K562 (cell line): Measurements from ENCODE around the gene CDK5R1. TPM values are rescaled to one million over a fixed set of nuclear protein-coding genes. Genes with fewer than 3 reads are reported as not detected.
A peak's percentile ranks its signal among the peaks of the same experiment; 100 is the strongest.

ENCODE experiments used
- ATF6 ChIP-seq: sonication (generic); formaldehyde crosslinking; IDR thresholded peaks from 2 replicates; pipeline ENCODE4 v1.4.0; 2020; ENCODE audit warnings: mild to moderate bottlenecking, missing genetic modification reagents
- E2F3 ChIP-seq: fragments of 250-450 bp; sonication (Bioruptor Pico); IDR thresholded peaks from 2 replicates; pipeline ENCODE4 v1.4.0; 2020; ENCODE audit warnings: mild to moderate bottlenecking
- GATAD2B ChIP-seq: fragments of 450-650 bp; IDR thresholded peaks from 2 replicates; pipeline ENCODE4 v1.6.1; 2017; ENCODE audit warnings: mild to moderate bottlenecking, borderline replicate concordance
- IRF2 ChIP-seq: sonication (generic); formaldehyde crosslinking; IDR thresholded peaks from 2 replicates; pipeline ENCODE4 v1.8.1; 2022; ENCODE audit warnings: mild to moderate bottlenecking, missing genetic modification reagents
- KDM4B ChIP-seq, 2 experiments: fragments of 450-650 bp in 1 of 2; sonication (generic) in 1 of 2; IDR thresholded peaks; 2 replicates each; pipeline ENCODE4 v1.6.1; 2016 to 2017; ENCODE audit warnings: borderline replicate concordance in 2 of 2, antibody characterized with exemption in 1 of 2, low read depth in 1 of 2, mild to moderate bottlenecking in 1 of 2
- KDM5B ChIP-seq: fragments of 200-600 bp; sonication (generic); IDR thresholded peaks from 2 replicates; pipeline ENCODE4 v1.6.1; 2012; ENCODE audit warnings: low read depth, mild to moderate bottlenecking, moderate library complexity, low read length, control low read depth, inconsistent platforms; ENCODE audit not compliant: insufficient replicate concordance
- NKRF ChIP-seq: fragments of 450-650 bp; IDR thresholded peaks from 2 replicates; pipeline ENCODE4 v1.6.1; 2016; ENCODE audit warnings: borderline replicate concordance
- OTX1 ChIP-seq: fragments of 450-650 bp; formaldehyde crosslinking; IDR thresholded peaks from 2 replicates; pipeline ENCODE4 v1.4.0; 2022; ENCODE audit warnings: mild to moderate bottlenecking
- PHF21A ChIP-seq: fragments of 450-650 bp; IDR thresholded peaks from 2 replicates; pipeline ENCODE4 v1.6.1; 2017; ENCODE audit warnings: low read depth, borderline replicate concordance
- POLR2H ChIP-seq: IDR thresholded peaks from 2 replicates; pipeline ENCODE4 v1.6.1; 2016; ENCODE audit warnings: missing genetic modification characterization, low read depth, mild to moderate bottlenecking, control low read depth, missing compliant biosample characterization, moderate library complexity
- POLR3G ChIP-seq: IDR thresholded peaks from 2 replicates; pipeline ENCODE4 v1.6.1; 2011; ENCODE audit not compliant: insufficient read length, insufficient replicate concordance; ENCODE audit errors: extremely low read depth
- RBM14 ChIP-seq: fragments of 200-400 bp; formaldehyde crosslinking; IDR thresholded peaks from 2 replicates; pipeline ENCODE4 v1.6.1; 2018; ENCODE audit warnings: low read depth, mild to moderate bottlenecking, low read length, moderate library complexity, borderline replicate concordance; ENCODE audit not compliant: insufficient read depth
- SIN3B ChIP-seq: fragments of 450-650 bp; IDR thresholded peaks from 2 replicates; pipeline ENCODE4 v1.6.1; 2017; ENCODE audit warnings: low read depth, mild to moderate bottlenecking, moderate library complexity
- STAG1 ChIP-seq: sonication (generic); formaldehyde crosslinking; IDR thresholded peaks from 2 replicates; pipeline ENCODE4 v1.5.0; 2020; ENCODE audit warnings: missing genetic modification reagents, borderline replicate concordance
- TFAM ChIP-seq: fragments of 250-450 bp; sonication (Bioruptor Pico); conservative IDR thresholded peaks from 2 replicates; pipeline ENCODE4 v1.5.0; 2021; ENCODE audit warnings: mild to moderate bottlenecking, moderate library complexity
- TFAP4 ChIP-seq: sonication (generic); formaldehyde crosslinking; IDR thresholded peaks from 2 replicates; pipeline ENCODE4 v1.8.0; 2022; ENCODE audit warnings: missing genetic modification reagents, mild to moderate bottlenecking, moderate library complexity, borderline replicate concordance
- ZKSCAN3 ChIP-seq: fragments of 250-450 bp; sonication (Bioruptor Pico); IDR thresholded peaks from 2 replicates; pipeline ENCODE4 v1.4.0; 2020
- ZNF445 ChIP-seq: fragments of 250-450 bp; sonication (Bioruptor Pico); IDR thresholded peaks from 2 replicates; pipeline ENCODE4 v1.4.0; 2020; ENCODE audit warnings: low read depth, mild to moderate bottlenecking, moderate library complexity
- ZNF785 ChIP-seq: fragments of 250-450 bp; sonication (Bioruptor Pico); IDR thresholded peaks from 2 replicates; pipeline ENCODE4 v1.4.0; 2020; ENCODE audit warnings: mild to moderate bottlenecking
- polyA plus RNA-seq, 8 experiments: library from polyadenylated mRNA; depleted of rRNA in 4 of 8; stranded (reverse) in 5 of 8; unstranded in 3 of 8; fragments of >200 nt; fragmentation: Nextera tagmentation in 2 of 8; fragmentation: Illumina TruSeq in 1 of 8; extraction: Ambion mirVana in 2 of 8; extraction: Trizol in 1 of 8; gene quantifications; 2 replicates each; pipeline versions ENCODE4 v1.2.1 to v1.2.3, GENCODE V29; 2011 to 2014; ENCODE audit warnings: inconsistent platforms in 1 of 8, missing spikeins in 1 of 8
- total RNA-seq, 7 experiments: library from RNA; depleted of rRNA in 6 of 7; stranded (reverse); fragments of >200 nt in 6 of 7; fragmentation: Illumina TruSeq in 2 of 7; extraction: Trizol in 2 of 7; gene quantifications; 2 replicates each; pipeline versions ENCODE4 v1.2.1 to v1.2.3, GENCODE V29; 2011 to 2021; ENCODE audit warnings: low replicate concordance in 1 of 7

CDK5R1 gene
- total and polyA plus RNA-seq, 9 of the 15 experiments (the other 6 are each of a cell fraction or from before 2014, with no cell fraction given), result 0.10 to 4.8 (median 2.3) TPM

- TF ChIP-seq KDM5B (no peak), POLR3G (no peak), GATAD2B (no peak), STAG1 (CRISPR knock-in tag) (no peak), POLR2H (no peak), ZNF445 (CRISPR knock-in tag) (no peak), ZNF785 (CRISPR knock-in tag) (no peak), TFAM (CRISPR knock-in tag) (no peak), RBM14 (no peak), KDM4B (IDR thresholded peaks at IDR 0.05; ENCODE audit: borderline replicate concordance in 2 of 2, low read depth in 1 of 2) (no peak), ATF6 (CRISPR knock-in tag) (no peak), E2F3 (CRISPR knock-in tag) (peak; percentile 67; the same call in 1 of the 2 replicates), NKRF (no peak), TFAP4 (no peak), IRF2 (CRISPR knock-in tag) (no peak), PHF21A (no peak), OTX1 (no peak), ZKSCAN3 (CRISPR knock-in tag) (no peak), SIN3B (no peak; the same call in 1 of the 2 replicates)
Observed at GRCh38 chr17:32486111-32486700, 587 bp upstream of the CDK5R1 start (continued).
